K562 (cell line): ENCODE measurements around the gene HSPH1. TPM values are rescaled to one million over a fixed set of nuclear protein-coding genes. Genes with fewer than 3 reads are reported as not detected.

ENCODE experiments used
- HDGF ChIP-seq: fragments of 450-650 bp; IDR thresholded peaks from 2 replicates; pipeline ENCODE4 v1.6.1; 2016
- IRF2 ChIP-seq: sonication (generic); formaldehyde crosslinking; IDR thresholded peaks from 2 replicates; pipeline ENCODE4 v1.8.1; 2022; ENCODE audit warnings: mild to moderate bottlenecking, missing genetic modification reagents
- KHSRP ChIP-seq: fragments of 450-650 bp; IDR thresholded peaks from 2 replicates; pipeline ENCODE4 v1.6.1; 2017
- SETDB1 ChIP-seq: IDR thresholded peaks from one replicate; pipeline ENCODE4 v1.6.1; 2012; ENCODE audit warnings: low read length, control low read depth, inconsistent platforms
- SIRT6 ChIP-seq: IDR thresholded peaks from one replicate; pipeline ENCODE4 v1.6.1; 2012; ENCODE audit warnings: low read depth, mild to moderate bottlenecking, control low read depth, inconsistent platforms, low read length, moderate library complexity
- SRF ChIP-seq, 2 experiments: fragments of 250-450, 450-650 bp in 1 of 2; sonication (Bioruptor Pico) in 1 of 2; sonication (generic) in 1 of 2; formaldehyde crosslinking; IDR thresholded peaks; 2 replicates each; pipeline versions ENCODE4 v1.5.0 to v1.5.1; 2020 to 2022; ENCODE audit warnings: mild to moderate bottlenecking in 1 of 2, missing genetic modification reagents in 1 of 2
- ZNF143 ChIP-seq: sonication (generic); formaldehyde crosslinking; IDR thresholded peaks from 2 replicates; pipeline ENCODE4 v1.9.0; 2022; ENCODE audit warnings: mild to moderate bottlenecking, missing genetic modification reagents
- polyA plus RNA-seq, 8 experiments: library from polyadenylated mRNA; depleted of rRNA in 4 of 8; stranded (reverse) in 5 of 8; unstranded in 3 of 8; fragments of >200 nt; fragmentation: Nextera tagmentation in 2 of 8; fragmentation: Illumina TruSeq in 1 of 8; extraction: Ambion mirVana in 2 of 8; extraction: Trizol in 1 of 8; gene quantifications; 2 replicates each; pipeline versions ENCODE4 v1.2.1 to v1.2.3, GENCODE V29; 2011 to 2014; ENCODE audit warnings: inconsistent platforms in 1 of 8, missing spikeins in 1 of 8
- total RNA-seq, 7 experiments: library from RNA; depleted of rRNA in 6 of 7; stranded (reverse); fragments of >200 nt in 6 of 7; fragmentation: Illumina TruSeq in 2 of 7; extraction: Trizol in 2 of 7; gene quantifications; 2 replicates each; pipeline versions ENCODE4 v1.2.1 to v1.2.3, GENCODE V29; 2011 to 2021; ENCODE audit warnings: low replicate concordance in 1 of 7

HSPH1 gene
- total and polyA plus RNA-seq, 9 of the 15 experiments (the other 6 are each of a cell fraction or from before 2014, with no cell fraction given): 34.6 to 104 (median 64.7) TPM

DNA sequence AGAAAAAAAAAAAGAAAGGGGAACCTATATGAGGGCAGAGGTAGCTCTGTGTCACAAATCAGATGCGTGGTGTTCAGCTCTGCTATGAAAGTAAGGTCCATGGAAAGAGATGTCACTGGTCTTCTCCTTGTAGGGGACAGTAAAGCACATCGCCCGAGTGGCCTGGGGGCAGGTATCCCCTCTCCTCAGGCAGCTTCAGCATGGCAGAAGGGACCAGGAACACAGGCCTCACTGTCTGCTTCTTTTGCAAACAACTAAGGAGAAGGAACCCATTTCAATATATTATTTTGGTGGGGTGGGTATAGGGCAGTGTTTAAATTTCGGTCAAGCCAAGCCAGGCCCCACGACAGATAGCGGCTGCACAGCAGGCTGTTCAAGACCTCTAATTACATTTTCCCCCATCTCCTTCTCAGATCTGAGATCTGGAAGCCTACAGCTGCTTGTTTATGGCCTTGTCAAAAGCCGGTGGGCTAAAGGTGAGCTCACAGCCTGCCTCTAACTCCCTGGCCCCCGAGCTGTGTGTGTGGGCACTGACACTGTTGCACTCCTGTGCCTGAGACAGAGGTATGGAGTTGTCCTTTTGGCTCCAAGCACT, 72.8 kb downstream of the HSPH1 start (continued):
- TF ChIP-seq ZNF143 (CRISPR knock-in tag) (no peak), SRF (CRISPR knock-in tag; IDR thresholded peaks at IDR 0.05) (no peak), HDGF (no peak), SETDB1 (no peak), KHSRP (no peak), SIRT6 (no peak), IRF2 (CRISPR knock-in tag) (no peak)
- TF ChIP-seq, all 486 proteins: peak for 0

Other genes starting within 250 kb of the HSPH1 start
- not detected in 2 replicates for gene TEX26, start 229.2 kb downstream of the HSPH1 start, total RNA-seq (2014; rRNA removed)
- gene TEX26, start 229.2 kb downstream of the HSPH1 start, total RNA-seq (2014; rRNA removed; fragmentation: Illumina TruSeq; extraction: Trizol): not detected in 2 replicates
- gene TEX26, start 229.2 kb downstream of the HSPH1 start, total RNA-seq (2015; rRNA removed; fragmentation: Illumina TruSeq; extraction: Trizol): not detected in 2 replicates
- gene TEX26, start 229.2 kb downstream of the HSPH1 start, total RNA-seq (2021): not detected in 2 replicates
- not detected in 2 replicates for gene TEX26, start 229.2 kb downstream of the HSPH1 start, polyA plus RNA-seq (2011; rRNA removed)
- not detected in 2 replicates for gene TEX26, start 229.2 kb downstream of the HSPH1 start, polyA plus RNA-seq (2014; fragmentation: Illumina TruSeq; extraction: Trizol)
- gene TEX26, start 229.2 kb downstream of the HSPH1 start, polyA plus RNA-seq (2014; fragmentation: Nextera tagmentation; extraction: Ambion mirVana): not detected
- gene TEX26, start 229.2 kb downstream of the HSPH1 start, polyA plus RNA-seq (2014; rRNA removed): not detected in 2 replicates
- 2.2 and 3.1 TPM in 2 replicates for gene B3GLCT, start 38.1 kb upstream of the HSPH1 start, total RNA-seq (2014; rRNA removed)
- 4.8 and 5.1 TPM in 2 replicates for gene B3GLCT, start 38.1 kb upstream of the HSPH1 start, total RNA-seq (2014; rRNA removed; fragmentation: Illumina TruSeq; extraction: Trizol)
- gene B3GLCT, start 38.1 kb upstream of the HSPH1 start, total RNA-seq (2015; rRNA removed; fragmentation: Illumina TruSeq; extraction: Trizol): 4.1 and 4.8 TPM in 2 replicates
- gene B3GLCT, start 38.1 kb upstream of the HSPH1 start, total RNA-seq (2021): 3.5 TPM in 2 replicates
- gene B3GLCT, start 38.1 kb upstream of the HSPH1 start, polyA plus RNA-seq (2011; rRNA removed): 1.6 and 2.8 TPM in 2 replicates
- 3.0 and 3.6 TPM in 2 replicates for gene B3GLCT, start 38.1 kb upstream of the HSPH1 start, polyA plus RNA-seq (2014; fragmentation: Illumina TruSeq; extraction: Trizol)
- gene B3GLCT, start 38.1 kb upstream of the HSPH1 start, polyA plus RNA-seq (2014; fragmentation: Nextera tagmentation; extraction: Ambion mirVana): 1 to 10 TPM; 1.1 to 1.5 TPM
- gene B3GLCT, start 38.1 kb upstream of the HSPH1 start, polyA plus RNA-seq (2014; rRNA removed): 2.4 and 2.9 TPM in 2 replicates